HG02623 (cell line): ENCODE measurements around the gene TPD52L2.
"Not testable (repeated sequence)": the region's sequence is repeated elsewhere in the genome, so short reads cannot be mapped to it uniquely, and the experiment has no call there.

Experiments
- ATAC-seq: cut with Tn5 transposase; IDR thresholded peaks from one replicate; pipeline ENCODE4 v1.9.1; 2021; ENCODE audit warnings: moderate library complexity; ENCODE audit not compliant: unreplicated experiment

Gene TPD52L2

DNA sequence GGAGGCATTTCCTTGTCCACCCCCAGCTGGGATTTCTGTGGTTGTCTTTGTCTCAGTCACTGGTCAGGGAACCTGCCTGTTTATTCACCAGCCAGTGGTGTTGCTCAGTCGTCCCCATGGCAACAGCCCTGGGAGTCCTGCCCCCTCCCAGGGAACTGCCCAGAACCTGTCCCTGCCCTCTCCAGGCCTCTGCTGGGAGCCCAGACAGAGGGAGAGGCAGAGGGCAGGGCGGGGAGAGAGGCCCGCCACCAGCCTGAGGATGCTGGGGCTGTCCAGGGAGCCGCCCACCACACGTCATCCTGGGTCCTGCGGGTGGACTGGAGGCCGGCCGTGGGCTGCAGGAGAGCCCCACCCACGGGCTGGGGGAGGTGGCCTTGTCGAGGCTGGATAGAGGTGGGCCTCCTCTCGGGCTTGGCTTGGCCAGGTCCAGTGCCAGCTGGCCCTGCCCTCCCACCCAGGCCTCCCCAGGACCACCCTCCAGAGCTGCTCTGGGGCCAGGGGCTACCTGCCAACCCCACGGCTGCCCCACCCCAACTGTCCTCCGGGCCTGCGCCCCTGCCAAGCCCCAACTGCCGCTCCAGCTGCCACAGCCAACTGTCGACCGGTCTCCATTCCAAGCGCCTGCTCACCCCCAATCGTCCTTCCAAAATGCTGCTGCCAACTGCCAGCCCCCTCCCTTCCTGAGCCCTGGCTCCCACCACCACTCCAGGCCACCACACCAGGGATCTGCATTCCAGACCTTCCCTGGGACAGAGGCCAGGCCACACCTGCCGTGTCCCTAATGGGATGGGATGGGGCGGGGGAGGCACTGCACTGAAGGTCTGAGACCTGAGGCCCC, 29.8 kb upstream of the TPD52L2 start:
- no peak for ATAC-seq

DNA sequence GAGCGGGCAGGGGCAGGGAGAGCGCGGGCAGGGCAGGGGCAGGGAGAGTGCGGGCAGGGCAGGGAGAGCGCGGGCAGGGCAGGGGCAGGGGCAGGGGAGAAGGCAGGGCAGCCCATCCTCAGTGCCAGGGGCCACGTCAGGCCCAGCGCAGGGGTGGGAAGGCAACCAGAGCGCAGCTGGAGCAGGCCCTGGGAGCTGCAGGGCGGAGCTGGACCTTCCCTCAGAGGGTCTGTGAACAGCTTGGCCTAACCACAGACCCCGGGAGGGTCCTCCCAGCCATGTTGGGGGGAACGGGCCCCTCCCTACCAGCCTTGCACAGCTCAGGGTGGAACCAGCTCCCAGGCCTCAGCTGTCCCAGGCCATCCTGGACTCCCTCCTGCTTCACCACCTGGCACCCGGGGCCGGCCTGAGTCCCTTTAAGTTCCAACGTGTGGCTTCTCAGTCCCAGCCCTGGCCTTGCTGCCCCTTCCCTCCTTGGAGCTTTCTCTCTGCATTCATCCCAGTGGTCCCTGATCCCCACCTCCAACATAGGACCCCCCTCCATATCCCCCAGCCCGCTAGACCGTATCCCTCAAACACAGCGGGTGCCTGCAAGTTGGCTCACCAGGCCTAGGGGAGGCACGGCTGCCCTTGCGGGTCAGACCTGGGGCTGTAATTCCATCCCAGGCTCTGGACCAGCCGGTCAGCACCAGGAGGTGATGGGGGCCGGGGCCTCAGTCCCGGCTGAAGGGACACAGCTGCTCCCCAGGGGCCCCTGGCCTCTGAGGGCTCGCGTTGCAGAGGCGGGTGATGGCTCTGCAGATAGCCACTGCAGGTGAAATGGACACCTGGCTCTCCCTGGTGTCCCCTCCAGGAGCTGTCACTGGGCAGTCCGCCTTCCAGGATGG, 28.4 kb upstream of the TPD52L2 start:
- no peak for ATAC-seq

DNA sequence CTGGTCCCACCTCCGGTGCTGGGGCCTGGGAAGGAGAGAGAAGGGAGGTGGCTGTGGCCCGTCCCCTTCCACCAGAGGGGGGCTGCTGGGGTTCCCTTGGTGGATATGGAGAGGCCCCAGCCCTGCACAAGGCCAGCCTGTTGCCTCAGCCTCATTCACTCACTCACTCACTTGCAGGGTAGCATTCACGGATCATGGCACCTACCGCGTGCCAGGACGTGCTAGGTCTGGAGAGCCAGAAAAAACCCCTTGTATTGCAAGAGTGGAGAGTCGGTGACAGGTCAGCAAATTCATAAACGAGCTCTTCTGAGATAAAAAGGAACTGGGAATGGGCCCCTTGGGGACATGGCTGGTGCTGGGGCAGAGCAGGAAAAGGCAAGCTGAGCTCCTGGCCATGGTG, 27.6 kb upstream of the TPD52L2 start:
- ATAC-seq = no peak

DNA sequence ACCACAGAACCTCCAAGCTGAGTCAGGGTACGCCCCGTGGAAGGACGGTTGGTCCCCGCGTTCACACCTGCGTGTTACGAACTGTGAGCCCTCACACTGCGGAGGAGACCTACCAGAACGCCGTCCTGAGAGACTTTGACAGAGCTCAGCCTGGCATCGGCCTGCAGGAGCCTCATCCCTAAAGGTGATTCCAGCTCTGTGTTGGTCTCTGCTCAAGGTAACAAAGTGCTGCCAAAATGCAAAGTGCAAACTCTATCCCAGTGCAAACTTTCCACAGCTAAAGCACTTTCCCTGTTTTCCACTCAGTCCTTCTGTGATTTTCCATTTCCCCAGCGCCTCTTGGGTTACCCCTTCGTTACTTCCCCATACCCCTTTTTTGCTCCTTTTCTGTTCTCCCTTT, 25.4 kb upstream of the TPD52L2 start:
- ATAC-seq = no peak

DNA sequence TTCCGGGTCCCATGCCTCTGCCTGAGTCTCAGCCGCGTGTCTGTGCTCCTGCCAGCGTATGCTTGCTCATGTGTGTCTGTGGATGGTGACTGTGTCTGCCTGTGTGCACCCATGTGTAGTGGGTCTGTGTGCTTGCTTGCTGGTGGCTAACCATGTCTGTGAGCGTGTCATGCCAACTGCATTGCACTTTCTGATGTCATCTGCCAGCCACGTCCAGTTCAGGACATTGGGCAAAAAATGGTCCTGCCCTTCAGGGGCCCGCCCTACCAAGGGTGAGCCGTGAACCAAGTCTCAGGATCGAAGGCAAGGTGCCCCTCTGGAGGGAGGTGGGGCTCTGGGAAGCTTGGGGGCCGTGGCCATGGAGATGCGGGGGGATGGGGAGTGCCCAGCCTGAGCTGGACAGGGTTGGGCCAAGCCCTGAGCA, 24.7 kb upstream of the TPD52L2 start:
- ATAC-seq = no peak

DNA sequence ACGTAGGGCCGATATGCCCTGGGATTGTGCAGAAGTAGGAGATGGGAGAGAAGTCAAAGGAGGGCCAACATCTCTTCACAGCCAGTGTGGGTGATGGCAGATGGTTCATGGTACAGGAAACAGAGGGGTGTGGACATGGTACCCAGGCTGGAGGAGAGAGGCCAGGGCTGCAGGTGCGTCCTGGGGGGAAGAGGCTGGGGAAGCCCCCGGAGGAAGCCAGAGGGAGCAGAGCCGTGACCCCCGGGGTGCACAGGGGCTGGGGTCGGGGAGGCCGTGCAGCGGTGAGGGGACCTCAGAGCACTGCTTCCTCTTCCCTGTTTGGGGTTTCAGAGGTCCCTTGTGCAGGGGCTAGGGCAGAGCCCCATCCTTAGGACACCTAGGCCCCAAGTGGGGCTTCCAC, 22.8 kb upstream of the TPD52L2 start:
- ATAC-seq = no peak

DNA sequence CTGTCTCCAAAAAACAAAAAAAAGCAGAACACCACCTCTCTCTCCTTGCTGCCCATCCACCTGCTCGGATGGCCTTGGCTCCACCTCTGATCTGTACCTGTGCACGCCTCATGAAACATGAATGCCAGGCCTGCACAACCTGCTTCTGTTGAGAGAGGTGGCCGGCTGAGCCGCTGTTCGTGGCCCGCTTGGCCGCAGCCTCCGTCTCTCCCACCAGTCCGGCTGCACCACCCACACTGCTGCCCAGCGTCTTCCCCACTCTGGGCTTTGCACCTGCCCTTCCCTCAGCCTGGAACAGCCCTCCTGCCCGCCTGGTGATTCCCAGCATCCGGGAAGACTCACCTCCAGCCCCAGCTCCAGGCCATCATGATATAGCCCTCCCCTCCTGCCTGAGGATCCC, 21.8 kb upstream of the TPD52L2 start:
- ATAC-seq = no peak

DNA sequence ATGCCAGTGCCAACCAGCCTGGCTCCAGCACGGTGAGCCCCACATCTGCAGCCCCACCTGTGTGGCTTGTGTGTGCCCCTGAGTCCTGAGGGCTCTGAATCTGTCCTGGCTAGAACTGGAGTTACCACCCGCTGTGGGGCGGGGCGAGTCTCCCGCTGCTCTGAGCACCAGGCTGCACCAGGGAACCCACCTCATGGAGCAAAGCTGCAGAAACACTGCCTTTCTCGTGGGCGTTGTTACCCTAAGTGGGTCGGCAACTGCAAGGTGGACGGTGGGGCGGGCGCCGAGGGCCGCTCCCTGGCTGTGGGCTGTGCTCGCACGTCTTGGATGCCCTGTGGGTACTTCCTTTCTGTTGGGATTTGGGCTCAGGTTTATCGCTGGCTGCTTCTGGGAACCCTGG, 21.3 kb upstream of the TPD52L2 start:
- no peak for ATAC-seq

DNA sequence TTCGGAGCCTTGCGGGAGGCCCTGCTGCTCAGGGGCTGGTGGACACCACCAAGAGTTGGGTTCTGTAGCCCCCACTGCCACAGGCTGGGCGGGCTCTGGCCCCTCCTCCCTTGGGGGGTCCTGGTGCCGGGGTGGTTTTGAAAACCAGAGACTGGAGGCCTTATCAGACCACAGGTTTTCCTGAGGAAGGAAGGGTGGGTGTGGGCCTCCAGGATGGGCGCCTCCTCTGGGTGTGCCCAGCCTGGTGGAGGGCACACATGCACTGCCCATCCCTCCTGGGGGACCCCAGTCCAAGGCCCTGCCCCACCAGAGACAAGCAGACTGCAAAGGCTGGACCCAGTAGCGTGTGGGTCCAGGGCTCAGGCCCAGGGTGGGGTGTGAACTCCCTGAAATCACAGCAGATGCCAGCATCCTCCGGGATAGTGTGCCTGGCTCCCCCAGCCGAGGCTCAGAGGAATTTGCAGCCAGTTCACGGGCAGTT, 20.5 kb upstream of the TPD52L2 start:
- no peak for ATAC-seq

DNA sequence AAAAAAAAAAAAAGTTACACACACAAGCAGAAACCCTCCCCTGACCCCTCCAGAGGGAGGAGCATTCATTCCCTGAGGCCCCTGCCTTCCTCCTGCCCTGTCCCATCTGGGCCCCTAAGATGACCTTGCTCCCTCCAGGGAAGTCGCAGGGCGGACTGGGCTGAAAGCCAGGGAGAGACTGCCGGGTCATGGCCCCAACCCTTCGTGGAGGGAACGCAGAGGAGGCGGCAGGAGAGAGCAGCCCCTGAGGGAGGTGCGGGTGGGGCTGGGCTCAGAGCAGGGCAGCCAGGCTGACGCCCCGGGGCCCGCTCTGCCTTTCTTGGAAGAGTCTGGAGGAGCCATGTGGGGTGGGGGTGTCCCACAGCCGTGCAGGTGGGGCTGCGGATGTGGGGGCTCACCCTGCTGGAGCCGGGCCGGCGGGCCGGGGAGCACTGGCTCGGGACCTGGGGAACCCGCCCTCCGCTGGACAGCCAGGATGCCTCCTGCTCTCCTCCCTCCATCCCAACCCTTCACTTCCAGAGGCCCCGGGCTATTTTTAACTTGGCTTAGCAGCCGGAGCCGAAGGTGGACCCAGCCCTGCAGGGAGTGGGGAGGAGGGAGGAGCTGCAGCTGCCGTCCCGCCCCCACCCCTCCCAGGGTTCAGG, 18.8 kb upstream of the TPD52L2 start:
- no peak for ATAC-seq

DNA sequence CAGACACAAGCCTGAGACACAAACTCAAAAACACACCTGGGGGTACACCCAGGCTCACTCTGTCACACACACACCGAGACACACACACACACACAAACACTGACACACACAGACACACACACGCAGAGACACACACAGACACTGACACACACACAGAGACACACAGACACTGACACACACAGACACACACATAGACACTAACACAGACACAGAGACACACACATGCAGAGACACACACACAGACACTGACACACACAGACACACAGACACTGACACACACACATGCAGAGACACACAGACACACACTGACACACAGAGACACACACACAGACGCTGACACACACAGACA, 18.2 kb upstream of the TPD52L2 start:
- no peak for ATAC-seq

DNA sequence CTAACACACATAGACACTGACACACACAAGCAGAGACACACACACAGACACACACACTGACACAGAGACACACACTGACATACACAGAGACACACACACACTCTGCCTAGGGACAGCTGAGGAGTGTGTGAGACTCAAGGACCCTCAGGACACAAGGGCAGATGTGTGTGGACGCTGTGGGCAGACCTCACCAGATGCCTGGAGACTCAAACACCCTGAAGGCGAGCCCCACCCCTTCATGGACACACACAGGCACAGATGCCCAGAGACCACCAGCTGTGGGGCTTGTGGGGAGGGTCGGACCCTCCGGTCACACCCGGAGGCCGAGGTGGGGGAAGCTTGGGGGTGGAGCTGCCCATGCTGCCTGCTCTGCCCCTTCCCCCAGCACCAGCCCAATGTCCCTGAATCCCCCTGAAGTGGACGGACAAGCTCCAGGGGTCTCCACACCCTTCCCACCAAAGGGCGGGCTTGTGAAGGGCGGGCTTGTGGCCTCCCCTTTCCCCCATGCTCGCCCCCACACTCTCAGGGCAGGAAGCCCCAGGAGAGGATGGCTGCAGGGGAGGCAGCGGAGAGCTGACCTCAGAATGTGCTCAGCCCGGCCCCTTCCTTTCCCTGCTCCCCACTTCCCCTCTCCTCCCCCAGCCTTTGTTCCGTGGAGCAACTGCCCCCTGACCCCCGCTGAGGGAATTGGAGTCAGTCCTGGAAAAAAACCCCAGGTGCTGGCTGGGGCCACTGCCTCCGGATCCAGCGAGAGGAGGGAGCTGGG, 17.6 kb upstream of the TPD52L2 start:
- no peak for ATAC-seq

DNA sequence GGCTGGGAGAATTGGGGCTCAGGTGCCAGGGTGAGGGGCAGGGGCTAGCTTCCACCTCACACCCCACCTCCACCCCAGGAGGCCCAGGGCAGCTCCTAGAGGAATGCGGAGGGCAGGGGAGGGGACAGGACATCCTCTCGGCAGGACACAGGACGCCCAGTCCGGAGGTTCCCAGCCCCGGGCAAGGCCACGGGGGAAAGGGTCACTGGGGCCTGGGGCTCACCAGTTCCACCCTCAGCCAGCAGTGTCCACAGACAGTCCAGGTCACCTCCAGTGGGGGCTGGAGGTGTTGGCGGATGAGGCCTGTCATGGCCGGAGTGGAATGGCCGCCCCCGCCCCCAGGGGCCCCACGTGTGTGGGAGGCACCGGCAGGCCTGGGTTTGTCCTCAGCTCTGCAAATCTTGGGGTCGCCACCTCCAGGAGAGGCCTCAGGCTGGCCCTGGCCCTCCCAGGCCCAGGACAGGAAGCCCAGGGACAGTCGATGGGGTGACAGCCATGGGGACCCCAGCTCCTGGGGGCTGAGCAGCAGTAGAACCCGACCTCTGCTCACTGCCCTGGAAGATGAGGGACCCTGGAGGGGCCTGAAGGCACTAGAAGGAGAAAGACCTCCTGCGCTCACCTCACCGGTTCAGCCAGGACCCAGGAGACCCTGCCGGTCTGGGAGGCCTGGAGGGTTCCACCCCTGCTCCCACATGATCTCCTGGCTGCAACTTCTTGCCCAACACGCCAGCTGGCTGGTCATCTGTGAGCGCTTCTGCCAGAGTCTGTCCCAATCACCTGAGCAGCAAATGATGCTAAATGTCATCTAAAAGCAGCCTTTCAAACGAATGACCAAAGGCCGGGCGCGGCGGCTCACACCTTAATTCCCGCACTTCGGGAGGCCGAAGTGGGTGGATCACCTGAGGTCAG, 16.8 kb upstream of the TPD52L2 start:
- no peak for ATAC-seq

DNA sequence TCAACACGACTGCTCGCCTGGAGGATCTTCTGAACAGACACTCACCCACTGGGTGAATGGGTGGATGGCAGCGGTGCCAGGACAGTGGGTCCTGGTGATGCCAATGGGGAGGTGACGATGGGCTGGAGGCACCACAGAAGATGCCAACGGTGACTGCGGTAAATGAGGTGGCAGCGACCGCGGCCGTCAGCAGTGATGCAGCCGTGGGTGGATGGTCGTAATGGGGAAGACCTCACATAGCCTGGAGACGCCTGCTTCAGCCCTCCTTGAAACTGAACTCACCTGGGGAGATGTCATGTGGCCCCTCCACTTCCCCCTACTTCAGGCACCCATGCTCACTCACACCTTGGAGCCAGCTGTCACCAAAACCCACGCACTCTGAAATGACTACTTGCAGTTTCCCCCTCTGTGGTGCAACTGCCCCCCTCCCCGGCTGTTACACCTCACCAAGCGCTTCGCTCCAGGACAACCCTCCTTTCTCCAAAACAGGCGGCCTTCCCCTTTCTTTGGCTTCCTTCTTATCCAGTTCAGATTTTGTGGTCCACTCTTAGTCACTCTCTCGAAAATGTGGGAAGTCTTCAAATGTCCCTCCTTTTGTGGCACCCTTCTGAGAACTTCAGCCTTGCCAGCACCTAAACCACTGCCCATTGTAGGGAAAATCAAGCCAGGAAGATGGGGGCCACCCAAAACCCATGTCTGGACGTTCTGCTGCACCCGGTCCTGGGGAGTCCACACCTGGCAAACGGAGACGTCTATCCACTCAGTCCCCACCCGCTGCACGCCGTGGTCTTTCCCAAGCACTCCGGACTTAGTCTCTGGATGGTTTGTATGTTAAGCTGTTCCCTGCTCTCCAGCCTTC, 14.2 kb upstream of the TPD52L2 start:
- ATAC-seq = peak; percentile 74

DNA sequence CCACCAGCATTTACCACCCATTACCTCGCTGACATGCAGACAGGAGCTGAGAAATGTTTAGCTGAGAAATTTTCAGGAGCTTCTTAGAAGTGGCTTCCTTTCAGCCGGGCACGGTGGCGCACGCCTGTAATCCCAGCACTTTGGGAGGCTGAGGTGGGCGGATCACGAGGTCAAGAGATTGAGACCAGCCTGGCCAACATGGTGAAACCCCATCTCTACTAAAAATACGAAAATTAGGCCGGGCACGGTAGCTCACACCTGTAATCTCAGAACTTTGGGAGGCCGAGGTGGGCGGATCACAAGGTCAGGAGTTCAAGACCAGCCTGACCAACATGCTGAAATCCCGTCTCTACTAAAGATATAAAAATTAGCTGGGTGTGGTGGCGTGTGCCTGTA, 13.5 kb upstream of the TPD52L2 start:
- not testable (repeated sequence) for ATAC-seq

DNA sequence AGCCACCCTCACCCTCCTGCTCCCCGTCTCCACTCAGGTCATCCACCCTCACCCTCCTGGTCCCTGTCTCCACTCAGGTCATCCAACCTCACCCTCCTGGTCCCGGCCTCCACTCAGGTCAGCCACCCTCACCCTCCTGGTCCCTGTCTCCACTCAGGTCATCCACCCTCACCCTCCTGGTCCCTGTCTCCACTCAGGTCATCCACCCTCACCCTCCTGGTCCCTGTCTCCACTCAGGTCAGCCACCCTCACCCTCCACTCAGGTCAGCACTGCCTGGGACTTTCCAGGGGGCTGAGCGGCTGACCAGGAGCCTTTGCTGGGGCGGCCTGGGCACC, 11.4 kb upstream of the TPD52L2 start:
- ATAC-seq = not testable (repeated sequence)

DNA sequence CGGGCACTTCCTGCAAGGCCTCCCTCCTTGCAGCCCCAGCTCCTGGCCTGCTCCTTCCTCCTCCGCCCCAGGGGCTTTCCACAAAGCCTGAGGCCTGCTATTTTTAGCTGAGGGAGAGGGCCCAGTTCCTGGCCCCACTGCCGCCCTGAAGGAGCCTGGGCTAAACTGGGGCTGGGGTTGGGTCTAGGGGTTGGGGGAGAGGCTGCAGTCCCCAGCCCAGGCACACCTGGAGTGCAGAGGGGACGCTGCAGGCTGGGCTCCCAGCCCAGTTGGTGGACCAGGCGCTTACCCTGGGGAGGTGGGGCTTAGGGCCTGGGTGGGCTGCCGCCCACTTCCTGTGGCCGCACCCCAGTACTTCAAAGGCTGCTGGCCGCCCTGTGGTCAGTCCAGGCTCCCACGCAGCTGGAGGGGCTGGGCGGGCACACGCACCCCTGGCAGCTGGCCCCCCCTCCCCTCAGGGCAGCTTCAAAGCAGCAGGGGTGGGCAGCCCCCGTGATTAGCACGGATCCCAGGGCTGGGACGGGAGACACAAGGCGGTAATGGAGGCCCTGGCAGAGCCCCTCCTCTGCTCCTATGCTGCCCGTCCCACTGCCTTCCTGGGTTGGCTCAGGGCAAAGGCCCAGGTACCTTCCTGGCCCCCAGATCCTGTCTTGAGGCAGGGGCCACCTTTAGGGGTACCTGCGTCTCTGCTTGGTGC, 10.9 kb upstream of the TPD52L2 start:
- ATAC-seq = no peak

DNA sequence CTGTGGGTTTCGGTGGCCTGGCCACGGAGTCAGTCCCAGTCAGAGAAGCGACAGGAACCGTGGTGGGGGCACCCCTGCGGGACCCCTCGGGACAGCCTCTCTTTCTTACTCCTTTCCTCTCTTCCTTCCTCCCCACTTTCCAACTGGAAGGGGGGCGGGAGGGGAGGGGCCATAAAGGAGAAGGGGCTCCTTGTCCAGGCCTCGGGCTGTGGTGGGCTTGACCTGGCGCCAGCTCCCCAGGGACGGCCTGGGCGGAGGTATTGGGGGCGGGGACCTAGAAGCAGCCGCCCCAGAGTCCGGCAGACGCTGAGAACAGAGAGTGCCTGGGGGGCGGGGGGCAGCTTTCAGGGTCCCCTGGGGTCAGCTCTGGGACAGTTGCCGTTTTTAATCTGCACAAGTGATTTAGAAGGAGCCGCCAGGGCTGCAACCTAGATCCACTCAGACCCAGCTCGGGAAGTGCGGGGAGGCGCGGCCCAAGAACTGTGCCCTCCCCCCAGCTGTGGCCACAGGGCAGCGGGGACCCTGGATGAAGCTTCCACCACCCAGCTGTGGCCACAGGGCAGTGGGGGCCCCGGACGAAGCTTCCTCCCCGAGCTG, 10.2 kb upstream of the TPD52L2 start:
- ATAC-seq = no peak
